NCI-H1048 (cell line): ENCODE results near the gene FCAR.
"Not testable (repeated sequence)": the region's sequence is repeated elsewhere in the genome, so short reads cannot be mapped to it uniquely, and the experiment has no call there.

Experiments used
- DNase-seq: peaks from one replicate; lab custom pipeline; 2025; lab: John Stamatoyannopoulos, UW

FCAR gene

DNA sequence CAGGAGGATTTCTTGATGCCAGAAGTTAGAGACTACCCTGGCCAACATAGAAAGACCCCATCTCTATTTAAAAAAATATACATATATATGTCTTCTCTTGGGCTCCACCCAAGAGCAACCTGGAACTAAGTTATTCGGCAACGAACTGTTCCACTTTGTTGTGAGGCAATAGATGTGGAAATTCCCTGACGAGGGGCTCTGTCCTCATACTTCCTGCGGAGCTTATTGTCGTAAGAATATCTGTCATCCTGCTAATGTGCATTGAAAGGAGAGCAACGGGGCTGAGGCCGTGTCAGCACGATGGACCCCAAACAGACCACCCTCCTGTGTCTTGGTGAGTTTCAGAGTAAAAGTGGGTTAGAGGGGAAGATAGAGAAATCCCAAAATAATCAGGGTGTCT, at the start of gene FCAR:
Gene FCAR (plus strand): TSS at position 246 of the 400 bp plus-strand sequence. CDS start 55 bp downstream, at position 301.
- no peak for DNase-seq

DNA sequence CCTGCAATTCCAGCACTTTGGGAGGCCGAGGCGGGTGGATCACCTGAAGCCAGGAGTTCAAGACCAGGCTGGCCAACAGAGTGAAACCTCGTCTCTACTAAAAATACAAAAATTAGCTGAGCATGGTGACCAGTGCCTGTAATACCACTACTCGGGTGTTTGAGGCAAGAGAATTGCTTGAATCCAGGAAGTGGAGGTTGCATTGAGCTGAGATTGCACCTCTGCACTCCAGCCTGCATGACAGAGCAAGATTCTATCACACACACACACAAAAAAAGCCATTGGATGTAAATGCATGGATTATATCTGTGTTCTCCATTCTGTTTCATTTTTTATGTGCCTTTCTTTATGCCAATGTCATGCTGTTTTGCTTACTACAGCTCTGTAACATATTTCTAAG, 49.6 kb upstream of the FCAR start:
- not testable (repeated sequence) for DNase-seq

DNA sequence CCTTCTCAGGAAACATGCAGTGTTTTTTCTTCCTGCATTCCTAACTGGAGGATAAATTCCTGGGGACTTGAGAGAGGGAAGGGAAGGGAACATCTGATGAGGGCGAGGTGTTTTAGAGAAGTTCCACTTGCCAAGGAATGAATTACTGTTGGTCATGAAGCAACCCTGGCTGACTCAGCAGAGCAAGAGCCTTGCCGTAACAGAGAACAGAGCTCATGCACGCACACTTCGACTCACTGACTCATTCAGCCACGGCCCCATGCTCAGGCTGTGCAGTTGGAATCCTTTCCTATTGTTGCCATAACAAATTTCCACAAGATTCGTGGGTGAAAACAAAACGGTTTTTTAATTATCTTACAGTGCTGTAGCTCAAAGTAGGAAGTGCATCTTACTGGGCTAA, 48.7 kb upstream of the FCAR start:
- DNase-seq: not testable (repeated sequence)

DNA sequence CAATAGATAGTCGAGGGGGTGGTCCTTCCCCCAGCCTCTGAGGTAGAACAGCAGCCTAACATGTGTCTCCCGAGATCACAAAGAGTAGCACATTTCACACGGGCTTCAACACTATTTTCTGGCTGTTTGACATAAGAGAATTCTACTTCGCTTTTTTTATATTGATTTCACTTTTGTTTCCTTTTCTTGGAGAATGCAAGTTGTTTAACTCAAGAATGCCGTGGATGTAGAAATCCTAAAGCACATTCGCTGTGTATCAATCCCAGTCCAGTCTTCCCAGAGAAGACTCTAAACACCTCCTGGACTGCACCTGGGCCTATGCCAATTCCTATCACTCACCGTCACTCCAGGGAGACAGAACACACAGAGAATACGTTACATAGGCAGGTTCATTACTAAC, 46.0 kb upstream of the FCAR start:
- DNase-seq: not testable (repeated sequence)

DNA sequence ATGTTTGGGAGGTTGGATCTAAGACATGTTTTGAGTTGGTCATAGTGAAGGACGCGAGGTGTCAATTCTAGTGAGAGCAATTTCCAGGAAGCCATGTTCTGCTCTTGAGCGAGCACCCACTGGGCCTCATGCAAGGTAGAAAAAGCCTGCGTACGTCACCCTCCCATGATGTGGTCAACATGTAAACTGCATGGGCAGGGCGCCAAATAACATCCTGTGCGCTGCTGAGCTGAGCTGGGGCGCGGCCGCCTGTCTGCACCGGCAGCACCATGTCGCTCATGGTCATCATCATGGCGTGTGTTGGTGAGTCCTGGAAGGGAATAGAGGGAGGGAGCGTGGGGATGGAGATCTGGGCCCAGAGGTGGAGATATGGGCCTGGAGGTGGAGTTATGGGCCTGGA, 41.5 kb upstream of the FCAR start, which contains the start of gene KIR2DS4:
Gene KIR2DS4 (plus strand): TSS at position 181 of the 400 bp plus-strand sequence.
- not testable (repeated sequence) for DNase-seq

DNA sequence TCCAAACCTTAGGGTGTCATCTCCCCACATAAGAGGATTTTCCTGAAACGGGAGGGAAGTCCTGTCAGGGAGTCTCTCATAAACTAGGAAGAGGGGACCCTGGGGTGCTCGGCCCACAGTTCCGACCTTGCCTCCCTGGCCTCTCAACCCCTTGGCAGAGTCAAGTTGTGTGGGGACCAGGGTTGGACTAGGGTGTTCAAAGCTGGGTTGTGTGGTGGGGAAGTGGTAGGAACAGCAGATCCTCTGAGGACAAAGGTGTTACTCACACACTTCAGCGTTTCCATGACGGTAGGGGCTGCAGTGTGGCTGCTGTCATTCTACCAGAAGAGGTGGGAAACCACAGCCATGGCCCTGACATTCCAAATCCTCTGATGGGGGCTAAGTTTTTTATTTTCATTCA, 38.9 kb upstream of the FCAR start:
- DNase-seq: not testable (repeated sequence)

DNA sequence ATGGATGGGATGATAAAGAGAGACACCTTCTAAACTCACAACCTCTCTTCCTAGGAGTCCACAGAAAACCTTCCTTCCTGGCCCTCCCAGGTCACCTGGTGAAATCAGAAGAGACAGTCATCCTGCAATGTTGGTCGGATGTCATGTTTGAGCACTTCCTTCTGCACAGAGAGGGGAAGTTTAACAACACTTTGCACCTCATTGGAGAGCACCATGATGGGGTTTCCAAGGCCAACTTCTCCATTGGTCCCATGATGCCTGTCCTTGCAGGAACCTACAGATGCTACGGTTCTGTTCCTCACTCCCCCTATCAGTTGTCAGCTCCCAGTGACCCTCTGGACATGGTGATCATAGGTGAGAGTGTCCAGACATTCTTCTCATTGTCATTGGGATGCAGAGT, 36.5 kb upstream of the FCAR start:
- DNase-seq: not testable (repeated sequence)

DNA sequence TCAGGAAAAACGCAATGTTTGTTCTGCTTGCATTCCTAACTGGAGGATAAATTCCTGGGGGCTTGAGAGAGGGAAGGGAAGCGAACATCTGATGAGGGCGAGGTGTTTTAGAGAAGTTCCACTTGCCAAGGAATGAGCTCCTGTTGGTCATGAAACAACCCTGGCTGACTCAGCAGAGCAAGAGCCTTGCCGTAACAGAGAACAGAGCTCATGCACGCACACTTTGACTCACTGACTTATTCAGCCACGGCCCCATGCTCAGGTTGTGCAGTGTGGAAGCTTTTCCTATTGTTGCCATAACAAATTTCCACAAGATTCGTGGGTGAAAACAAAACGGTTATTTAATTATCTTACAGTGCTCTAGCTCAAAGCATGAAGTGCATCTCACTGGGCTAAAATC, 30.9 kb upstream of the FCAR start:
- DNase-seq: not testable (repeated sequence)

DNA sequence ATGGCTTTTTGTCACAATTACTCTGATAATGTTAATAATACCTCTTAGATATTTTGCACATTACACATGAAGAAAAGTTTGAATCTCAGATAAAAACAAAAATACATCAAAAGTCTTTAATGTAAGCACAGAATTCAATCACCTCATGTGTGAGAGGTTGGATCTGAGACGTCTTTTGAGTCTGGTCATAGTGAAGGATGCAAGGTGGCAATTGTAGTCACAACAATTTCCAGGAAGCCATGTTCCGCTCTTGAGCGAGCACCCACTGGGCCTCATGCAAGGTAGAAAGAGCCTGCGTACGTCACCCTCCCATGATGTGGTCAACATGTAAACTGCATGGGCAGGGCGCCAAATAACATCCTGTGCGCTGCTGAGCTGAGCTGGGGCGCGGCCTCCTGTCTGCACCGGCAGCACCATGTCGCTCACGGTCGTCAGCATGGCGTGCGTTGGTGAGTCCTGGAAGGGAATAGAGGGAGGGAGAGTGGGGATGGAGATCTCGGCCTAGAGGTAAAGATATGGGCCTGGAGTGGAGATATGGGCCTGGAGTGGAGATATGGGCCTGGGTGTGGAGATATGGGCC, 23.9 kb upstream of the FCAR start, which contains the start of gene KIR3DL2:
Gene KIR3DL2 (plus strand): TSS at position 383 of the 580 bp plus-strand sequence. CDS start 33 bp downstream, at position 416.
- DNase-seq: not testable (repeated sequence)

DNA sequence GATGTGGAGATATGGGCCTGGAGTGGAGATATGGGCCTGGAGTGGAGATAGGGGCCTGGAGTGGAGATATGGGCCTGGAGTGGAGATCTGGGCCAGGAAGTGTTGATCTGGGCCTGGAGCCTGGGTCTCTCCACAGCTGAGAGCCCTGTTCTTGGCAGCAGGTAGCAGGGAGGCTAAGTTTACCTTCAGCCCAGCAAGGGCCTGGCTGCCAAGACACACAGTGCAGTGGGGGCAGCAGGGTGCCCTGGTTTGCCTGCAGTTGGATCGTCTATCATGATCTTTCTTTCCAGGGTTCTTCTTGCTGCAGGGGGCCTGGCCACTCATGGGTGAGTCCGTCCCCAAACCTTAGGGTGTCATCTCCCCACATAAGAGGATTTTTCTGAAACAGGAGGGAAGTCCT, 23.1 kb upstream of the FCAR start:
- no peak for DNase-seq

DNA sequence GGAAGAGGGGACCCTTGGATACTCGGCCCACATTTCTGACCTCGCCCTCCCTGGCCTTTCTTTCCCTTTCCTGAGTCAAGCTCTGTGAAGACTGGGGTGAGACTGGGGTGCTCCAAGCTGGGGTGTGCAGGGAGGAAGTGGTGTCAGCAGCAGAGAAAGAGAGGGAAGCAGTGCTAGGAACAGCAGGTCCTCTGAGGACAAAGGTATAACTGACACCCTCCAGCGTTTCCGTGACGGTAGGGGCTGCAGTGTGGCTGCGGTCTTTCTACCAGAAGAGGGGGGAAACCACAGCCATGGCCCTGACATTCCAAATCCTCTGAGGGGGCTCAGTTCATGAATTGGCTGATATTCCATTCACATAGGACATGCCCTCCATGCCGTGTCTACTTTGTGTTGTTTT, 22.7 kb upstream of the FCAR start:
- no peak for DNase-seq

DNA sequence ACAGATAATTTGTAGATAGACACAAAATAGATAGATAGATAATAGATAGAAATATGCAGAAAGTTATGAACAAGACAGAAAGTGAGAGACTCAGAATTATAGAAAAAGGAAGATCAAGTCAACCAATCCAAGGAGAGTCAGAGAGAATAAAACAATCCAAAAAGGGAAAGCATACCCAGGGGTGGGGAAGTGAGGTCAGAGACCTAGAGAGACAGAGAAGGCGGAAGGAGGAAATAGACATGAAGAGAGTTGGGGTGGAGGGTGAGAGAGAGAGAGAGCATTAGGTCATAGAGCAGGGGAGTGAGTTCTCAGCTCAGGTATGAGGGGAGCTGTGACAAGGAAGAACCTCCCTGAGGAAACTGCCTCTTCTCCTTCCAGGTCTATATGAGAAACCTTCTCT, 18.8 kb upstream of the FCAR start:
- DNase-seq: not testable (repeated sequence)

DNA sequence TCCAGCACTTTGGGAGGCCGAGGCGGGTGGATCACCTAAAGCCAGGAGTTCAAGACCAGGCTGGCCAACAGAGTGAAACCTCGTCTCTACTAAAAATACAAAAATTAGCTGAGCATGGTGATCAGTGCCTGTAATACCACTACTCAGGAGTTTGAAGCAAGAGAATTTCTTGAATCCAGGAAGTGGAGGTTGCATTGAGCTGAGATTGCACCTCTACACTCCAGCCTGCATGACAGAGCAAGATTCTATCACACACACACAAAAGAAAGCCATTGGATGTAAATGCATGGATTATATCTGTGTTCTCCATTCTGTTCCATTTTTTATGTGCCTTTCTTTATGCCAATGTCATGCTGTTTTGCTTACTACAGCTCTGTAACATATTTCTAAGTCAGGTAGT, 15.6 kb upstream of the FCAR start:
- not testable (repeated sequence) for DNase-seq

DNA sequence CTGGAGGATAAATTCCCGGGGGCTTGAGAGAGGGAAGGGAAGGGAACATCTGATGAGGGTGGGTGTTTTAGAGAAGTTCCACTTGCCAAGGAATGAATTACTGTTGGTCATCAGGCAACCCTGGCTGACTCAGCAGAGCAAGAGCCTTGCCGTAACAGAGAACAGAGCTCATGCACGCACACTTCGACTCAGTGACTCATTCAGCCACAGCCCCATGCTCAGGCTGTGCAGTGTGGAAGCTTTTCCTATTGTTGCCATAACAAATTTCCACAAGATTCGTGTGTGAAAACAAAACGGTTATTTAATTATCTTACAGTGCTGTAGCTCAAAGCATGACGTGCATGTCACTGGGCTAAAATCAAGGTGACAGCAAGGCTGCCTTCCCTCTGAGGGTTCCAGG, 14.6 kb upstream of the FCAR start:
- not testable (repeated sequence) for DNase-seq

DNA sequence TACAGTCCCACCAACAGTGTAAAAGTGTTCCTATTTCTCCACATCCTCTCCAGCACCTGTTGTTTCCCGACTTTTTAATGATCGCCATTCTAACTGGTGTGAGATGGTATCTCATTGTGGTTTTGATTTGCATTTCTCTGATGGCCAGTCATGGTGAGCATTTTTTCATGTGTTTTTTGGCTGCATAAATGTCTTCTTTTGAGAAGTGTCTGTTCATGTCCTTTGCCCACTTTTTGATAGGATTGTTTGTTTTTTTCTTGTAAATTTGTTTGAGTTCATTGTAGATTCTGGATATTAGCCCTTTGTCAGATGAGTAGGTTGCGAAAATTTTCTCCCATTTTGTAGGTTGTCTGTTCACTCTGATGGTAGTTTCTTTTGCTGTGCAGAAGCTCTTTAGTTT, 10.6 kb upstream of the FCAR start:
- DNase-seq: not testable (repeated sequence)

DNA sequence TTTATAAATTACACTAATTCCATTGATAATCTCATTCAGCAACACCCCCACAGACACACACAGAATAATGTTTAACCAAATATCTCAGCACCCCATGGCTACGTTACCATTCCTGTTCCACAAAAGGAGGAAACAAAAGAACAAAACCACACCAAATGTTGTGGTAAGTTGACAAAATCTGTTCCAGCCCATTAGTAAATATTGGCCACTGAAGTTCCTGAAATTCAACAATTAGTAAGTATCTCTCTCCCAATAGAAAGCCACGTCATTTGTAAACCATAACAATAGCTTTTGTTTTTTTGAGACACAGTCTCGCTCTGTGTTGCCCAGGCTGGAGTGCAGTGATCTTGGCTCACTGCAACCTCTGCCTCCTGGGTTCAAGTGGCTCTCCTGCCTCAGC, 2.3 kb upstream of the FCAR start:
- no peak for DNase-seq

DNA sequence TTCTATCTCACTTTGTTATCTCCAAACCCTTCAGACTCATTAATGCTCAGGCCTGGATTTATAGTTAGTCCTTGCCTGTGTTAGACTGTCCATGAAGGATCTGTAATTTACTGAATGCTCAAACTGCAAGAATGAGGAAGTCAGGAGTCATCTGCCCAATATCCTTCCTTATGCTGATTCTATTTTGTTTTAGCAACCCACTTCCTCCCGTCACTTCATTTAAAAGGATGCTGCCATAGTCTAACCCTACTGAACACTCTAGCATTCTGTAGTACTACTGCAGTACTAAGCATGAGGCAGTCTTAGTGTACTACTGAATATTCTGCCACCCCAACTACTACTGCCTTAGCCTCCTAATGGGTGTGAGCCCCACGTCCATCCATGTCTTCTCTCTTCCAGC, 1.5 kb downstream of the FCAR start:
- no peak for DNase-seq

DNA sequence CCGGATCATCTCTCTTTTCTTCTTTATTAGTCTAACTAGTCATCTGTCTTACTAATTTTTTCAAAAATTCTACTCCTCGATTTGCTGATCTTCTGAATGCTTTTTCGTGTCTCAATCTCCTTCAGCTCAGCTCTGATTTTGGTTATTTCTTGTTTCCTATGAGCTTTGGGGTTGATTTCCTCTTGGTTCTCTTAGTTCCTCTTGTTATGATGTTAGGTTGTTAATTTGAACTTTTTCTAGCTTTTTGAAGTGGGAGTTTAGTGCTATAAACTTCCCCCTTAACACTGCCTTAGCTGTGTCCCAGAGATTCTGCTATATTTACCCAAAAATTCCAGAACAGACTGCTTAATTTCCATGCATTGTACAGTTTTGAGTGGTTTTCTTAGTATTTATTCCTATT, 3.4 kb downstream of the FCAR start:
- no peak for DNase-seq

DNA sequence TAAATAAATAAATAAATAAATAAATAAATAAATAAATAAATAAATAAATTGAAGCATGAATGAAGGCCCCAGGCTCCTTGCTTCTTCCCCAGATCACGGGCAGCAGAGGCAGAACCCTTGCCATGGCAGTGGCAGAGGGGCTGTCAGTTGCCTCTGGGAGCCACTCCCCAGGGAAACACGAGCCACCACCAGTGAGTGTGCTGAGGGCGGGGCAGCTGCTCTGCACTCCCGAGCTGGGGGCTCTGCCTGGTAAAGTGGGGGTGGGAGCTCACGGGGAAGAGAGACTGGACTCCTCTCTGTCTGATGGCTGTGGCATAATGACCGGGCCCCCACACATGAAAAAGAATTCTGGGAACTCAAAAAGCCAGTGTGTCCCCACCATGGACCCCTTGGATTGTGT, 7.8 kb downstream of the FCAR start:
- no peak for DNase-seq

DNA sequence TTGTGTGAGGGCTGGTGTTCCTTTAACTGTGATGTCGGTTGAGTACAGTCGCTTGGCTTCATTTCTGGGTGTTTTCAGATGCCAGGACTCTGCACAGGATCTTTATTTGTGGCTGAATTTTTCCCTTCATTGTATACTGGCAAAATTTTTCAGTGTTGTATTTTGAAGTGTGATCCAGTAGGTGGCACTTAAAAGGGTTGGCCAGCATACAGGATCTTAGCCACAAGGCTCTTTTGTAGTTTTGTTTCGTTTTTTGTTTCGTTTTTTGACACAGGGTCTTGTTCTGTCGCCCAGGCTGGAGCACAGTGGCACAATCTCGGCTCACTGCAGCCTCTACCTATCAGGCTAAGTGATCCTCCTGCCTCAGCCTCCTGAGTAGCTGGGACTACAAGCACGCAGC, 8.7 kb downstream of the FCAR start:
- DNase-seq: no peak

DNA sequence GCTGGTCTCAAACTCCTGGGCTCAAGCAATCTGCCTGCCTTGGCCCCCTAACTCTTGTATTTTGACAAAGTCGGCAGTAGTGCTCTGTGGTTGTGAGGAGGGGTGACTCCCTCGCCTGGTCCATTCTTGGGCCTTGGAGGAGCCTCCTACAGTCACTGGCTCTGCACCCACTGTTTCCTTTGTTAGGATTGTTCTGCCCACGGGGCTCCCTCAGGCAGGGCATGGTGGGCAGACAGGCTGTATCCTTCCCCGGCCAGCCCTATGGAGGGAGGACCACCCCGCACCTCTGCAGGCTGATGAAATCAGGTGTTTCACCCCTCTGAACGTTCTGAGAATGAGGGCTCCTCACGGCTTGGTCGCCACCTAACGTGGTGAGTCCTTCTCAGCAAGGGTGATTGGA, 9.2 kb downstream of the FCAR start:
- DNase-seq: no peak

DNA sequence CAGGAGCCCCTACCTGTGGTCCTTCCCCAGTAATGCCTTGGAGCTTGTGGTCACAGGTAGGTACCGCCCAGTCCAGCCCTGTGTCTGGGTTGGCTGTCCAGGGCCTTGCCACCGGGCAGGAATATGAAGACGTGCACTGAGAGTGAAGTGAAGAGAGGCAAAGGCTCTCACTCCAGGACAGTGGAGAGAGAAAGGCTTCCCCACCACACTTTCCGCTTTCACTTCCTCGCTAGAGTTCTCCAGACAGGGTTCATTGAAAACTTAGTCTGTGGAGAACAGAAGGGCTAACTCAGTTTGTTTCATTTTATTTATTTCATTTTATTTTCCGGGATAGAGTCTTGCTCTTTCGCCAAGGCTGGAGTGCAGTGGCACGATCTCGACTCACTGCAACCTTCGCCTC, 14.2 kb downstream of the FCAR start:
- no peak for DNase-seq

DNA sequence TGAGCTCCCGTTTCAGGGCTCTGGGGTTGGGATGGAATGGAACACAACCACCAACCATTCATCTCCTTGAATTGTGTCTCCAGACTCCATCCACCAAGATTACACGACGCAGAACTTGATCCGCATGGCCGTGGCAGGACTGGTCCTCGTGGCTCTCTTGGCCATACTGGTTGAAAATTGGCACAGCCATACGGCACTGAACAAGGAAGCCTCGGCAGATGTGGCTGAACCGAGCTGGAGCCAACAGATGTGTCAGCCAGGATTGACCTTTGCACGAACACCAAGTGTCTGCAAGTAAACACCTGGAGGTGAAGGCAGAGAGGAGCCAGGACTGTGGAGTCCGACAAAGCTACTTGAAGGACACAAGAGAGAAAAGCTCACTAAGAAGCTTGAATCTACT, 15.5 kb downstream of the FCAR start:
- no peak for DNase-seq

DNA sequence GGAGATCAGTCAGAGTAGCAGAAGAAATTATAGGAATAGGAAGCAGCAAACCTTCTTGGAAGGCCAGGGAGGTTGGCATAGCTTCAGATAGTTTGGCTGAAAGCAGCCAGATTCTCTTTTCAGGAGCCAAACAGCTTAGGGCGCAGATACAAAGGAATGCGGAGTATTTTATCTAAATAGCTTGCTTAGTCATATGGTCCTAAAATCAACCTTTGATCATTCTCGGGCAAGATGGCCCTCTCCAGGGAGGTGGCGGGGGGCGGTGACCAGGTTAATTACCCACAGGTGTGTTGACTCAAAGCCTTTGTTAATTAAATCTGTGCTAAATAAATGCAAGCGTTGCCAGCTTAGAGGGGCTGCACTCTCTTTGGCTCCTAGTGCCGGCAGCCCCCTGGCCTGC, 19.4 kb downstream of the FCAR start:
- no peak for DNase-seq
